B cell (primary cell): ENCODE data around the gene RAI14.
"Not testable (repeated sequence)": the region's sequence is repeated elsewhere in the genome, so short reads cannot be mapped to it uniquely, and the experiment has no call there.

Experiments
- CTCF ChIP-seq: fragments of 200-600 bp; IDR thresholded peaks from one replicate; pipeline ENCODE4 v1.8.0; 2022; ENCODE audit warnings: antibody characterized with exemption, mild to moderate bottlenecking
- EZH2 ChIP-seq: IDR thresholded peaks from 2 replicates; pipeline ENCODE4 v1.6.1; 2012; ENCODE audit warnings: borderline replicate concordance, low read depth, mild to moderate bottlenecking, moderate library complexity, low read length; ENCODE audit not compliant: insufficient read depth, poor library complexity, severe bottlenecking

GRCh38 chr5:34774678-34775077, 118.5 kb downstream of the RAI14 start:
- not testable (repeated sequence) for TF ChIP-seq CTCF, EZH2
